GM19438 (cell line): ENCODE measurements around the gene CARD6.
A peak's percentile ranks its signal among the peaks of the same experiment; 100 is the strongest.
"Not testable (repeated sequence)": the region's sequence is repeated elsewhere in the genome, so short reads cannot be mapped to it uniquely, and the experiment has no call there.

Experiments used
- ATAC-seq: cut with Tn5 transposase; IDR thresholded peaks from one replicate; pipeline ENCODE4 v1.9.1; 2021; ENCODE audit warnings: low read depth; ENCODE audit not compliant: unreplicated experiment

CARD6 gene

DNA sequence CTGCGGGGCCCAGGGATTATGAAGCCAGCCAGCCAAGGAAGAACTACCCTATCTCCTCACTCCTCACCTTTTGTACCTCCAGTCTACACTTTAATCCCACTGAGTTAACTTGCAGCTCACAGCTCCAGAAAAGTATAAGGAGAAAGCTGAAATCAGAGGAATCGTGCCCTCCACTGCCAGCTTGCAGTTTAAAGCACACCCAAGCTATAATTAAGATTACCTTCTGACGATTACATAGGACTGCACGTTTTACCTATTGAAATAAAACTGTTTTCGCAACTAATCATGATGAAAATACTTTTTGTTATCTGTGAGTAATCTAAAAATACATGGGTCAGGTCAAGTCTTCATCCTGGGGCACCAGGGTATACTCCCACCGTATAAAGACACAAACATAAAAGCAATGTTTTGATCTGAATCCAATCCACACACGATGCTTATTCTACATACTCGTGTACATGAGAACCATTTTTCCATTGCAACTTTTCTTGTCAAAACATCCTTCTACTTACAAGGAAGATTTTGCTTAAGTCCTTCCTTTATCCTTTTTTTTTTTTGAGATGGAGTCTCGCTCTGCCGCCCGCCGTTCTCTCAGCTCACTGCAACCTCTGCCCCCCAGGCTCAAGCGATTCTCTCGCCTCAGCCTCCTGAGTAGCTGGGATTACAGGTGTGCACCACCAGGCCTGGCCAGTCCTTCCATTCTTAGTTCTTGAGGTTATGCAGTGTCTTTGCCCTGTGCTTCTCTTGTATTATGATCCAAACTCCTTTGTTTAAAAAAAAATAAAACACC, 13.8 kb upstream of the CARD6 start:
- ATAC-seq = no peak

GRCh38 chr5:40828021-40828631, 13.0 kb upstream of the CARD6 start:
- no peak for ATAC-seq

DNA sequence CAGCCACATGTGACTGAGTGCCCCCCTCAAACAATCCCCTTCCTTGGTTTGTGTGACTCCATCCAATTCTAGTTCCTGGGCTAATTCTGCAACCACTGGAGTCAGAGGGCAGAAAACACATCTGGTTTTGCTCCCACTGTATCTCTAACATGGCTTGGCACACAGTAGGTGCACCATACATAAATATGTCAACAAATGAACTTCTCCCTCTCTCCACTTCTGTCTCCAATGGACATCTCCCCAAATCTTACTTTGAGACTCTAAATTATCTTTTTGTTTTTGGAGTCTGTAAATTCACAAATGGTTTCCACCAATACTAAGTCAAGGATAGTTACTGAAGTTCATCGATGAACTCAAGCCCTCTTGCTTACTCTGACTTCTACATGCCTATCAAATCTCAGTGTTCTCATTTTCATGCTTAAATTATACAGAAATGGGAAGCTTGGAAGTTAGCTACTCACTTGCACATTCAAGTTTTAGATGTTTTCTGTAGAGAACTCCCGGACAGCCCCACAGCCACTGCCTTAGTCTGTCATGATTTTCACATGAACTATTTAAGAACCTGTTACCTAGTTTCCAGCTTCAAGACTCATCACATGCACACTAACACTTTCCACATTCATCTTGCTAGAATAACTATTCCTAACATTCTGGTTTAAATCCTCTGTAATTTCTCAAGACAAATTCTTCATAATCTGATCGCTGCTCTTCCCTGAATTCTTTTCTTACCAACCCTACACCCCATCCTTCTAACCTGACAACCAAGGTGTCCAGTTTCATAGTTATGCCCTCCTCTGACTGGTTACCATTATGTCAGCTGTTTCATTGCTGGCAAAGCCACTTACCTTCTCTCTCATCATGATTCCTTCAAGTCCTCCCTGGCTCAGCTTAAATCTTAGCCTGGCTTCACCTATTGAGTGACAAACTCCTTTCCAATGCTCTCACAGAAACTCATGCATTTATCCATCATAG, 12.2 kb upstream of the CARD6 start:
- ATAC-seq = no peak

GRCh38 chr5:40829748-40830533, 11.2 kb upstream of the CARD6 start:
- no peak for ATAC-seq

GRCh38 chr5:40831346-40832210, 9.6 kb upstream of the CARD6 start:
- no peak for ATAC-seq

GRCh38 chr5:40832345-40832744, 8.8 kb upstream of the CARD6 start:
- ATAC-seq = no peak

DNA sequence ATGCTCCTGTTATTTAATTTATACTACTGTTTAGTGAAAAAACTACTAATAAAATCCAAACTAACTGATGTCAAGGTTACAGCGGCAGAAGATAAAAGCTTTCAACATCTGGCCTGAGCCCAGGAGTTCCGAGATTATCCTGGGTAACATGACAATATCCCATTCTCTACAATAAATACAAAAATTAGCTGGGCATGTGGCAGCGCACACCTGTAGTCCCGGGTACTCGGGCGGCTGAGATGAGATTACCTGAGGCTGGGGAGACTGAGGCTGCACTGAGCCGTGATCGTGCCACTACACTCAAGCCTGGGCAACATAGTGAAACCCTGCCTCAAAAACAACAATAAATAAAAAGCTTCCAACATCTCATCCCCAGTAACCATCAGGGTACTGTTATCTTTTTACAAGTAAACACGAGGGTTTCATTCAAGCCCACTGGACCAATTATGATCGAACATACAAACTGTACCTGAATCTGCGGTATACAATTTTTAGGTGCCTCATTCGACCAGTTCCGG, 7.4 kb upstream of the CARD6 start:
- ATAC-seq = no peak

GRCh38 chr5:40834391-40834848, 6.7 kb upstream of the CARD6 start:
- ATAC-seq = peak; percentile 2

- ATAC-seq = peak; percentile 97
Observed at GRCh38 chr5:40834849-40835787, 6.0 kb upstream of the CARD6 start, which contains the start of gene RPL37. Gene RPL37 (minus strand): TSS chr5:40835222. CDS start chr5:40835185, 37 bp downstream.

DNA sequence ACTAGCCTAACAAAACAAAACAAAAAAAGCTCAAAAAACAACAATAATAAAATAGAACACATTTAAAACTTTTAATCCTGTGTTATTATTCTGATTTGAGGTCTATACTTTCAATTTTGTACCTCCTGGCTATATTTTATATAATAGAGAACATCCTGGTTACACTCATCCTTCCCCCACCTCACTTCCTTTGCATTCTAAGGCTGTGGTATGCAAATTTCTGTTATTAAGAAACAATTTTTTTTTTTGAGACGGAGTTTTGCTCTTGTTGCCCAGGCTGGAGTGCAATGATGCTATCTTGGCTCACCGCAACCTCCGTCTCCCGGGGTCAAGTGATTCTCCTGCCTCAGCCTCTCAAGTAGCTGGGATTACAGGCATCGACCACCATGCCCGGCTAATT, 3.1 kb upstream of the CARD6 start:
- ATAC-seq = no peak

DNA sequence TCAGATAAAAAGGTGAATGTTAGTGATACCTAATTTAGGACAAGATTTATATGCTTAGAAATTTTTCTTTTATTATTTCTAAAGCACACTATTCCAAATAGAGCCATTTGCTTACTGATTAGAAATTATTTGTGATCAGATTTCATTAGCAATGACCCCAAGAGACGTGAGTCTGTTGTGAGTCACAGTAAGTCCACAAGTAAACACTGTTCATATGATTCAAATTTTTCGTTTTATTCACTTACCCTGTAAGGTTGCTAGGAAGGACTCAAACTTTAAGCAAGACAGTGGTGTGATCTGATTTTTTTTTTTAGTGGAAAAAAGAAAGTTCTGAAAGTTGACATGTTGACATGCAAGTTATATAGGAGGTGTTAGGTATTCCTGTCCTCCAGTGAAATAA, 1.2 kb downstream of the CARD6 start:
- no peak for ATAC-seq

- no peak for ATAC-seq
Observed at GRCh38 chr5:40844565-40844964, 3.4 kb downstream of the CARD6 start.

DNA sequence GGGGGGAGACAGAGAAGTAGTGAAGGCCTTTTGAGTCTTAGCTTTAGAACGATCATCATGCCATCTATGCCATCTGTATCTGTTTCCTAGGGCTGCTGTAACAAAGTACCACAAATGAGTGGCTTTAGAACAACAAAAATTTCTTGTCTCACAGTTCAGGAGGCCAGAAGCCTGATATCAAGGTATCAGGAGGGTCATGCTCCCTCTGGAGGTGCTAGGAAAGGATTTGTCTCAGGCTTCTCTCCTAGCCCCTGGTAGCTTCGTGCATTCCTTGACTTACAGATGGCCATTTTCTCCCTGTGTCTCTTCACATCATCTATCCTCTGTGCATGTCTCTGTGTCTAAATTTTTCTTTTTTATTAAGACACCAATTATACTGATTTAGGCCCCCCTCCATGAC, 5.2 kb downstream of the CARD6 start:
- no peak for ATAC-seq

DNA sequence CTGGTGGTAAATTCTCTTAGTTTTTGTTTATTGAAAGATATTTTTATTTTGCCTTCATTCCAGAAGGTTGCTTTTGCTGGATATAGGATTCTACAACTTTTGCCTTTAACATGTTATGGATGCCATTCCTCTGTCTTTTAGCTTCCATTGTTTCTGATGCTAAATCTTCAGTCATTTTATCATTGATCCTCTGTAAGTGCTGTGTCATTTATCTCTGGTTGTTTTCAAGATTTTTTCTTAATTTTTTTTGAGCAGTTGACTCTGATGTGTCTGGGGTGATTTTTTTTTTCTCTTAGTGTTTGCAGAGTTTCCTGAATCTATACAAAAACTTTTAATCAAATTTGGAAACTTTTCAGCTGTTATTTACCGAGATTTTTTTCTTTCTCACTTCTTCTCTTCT, 6.4 kb downstream of the CARD6 start:
- ATAC-seq = no peak

DNA sequence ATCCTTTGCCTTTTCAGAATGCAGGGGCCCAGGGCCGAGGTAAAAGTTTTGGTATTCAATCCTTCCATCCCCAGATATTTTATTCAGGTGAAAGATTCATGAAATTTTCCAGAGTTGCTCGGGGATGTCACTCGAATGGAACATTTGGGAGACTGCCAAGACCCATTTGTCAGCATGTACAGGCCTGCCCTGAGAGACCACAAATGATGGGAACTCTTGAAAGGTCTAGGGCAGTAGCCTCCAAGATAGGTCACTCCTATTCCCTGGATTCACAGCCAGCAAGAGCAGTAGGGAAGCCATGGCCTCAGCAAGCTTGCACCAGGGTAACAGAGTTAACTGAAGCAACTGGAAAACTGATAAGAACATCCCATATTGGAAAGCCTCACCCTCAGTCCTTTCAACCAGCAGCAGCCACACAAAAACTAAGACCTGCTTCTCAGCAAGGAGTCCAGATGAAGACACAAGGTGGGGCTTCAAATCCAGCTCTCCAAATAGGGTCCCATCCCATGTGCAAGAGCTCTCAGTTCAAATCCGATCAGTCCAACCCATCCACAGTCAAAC, 12.5 kb downstream of the CARD6 start:
- no peak for ATAC-seq

DNA sequence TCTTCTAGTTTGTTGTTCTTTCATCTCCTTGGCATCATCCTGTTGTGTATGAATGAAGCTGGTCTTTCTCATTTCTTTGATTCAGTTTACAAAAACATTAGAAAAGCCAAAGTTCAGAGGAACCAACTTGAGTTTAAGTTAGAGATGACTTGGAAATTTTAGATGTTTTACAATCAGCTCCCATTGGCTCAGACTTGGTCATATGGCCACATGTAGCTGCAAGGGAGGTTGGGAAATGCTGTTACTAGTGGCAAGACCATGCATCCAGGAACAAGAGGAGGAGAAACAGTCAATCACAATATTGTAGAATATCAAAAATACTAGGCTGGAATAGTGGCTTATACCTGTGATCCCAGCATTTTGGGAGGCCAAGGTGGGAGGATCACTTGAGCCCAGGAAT, 19.5 kb downstream of the CARD6 start:
- ATAC-seq = no peak

GRCh38 chr5:40865004-40865403, 23.8 kb downstream of the CARD6 start:
- ATAC-seq = not testable (repeated sequence)

- ATAC-seq = no peak
Observed at GRCh38 chr5:40866844-40867243, 25.7 kb downstream of the CARD6 start.
